HCT116 (cell line): Measurements from ENCODE around the gene GRK5. TPM values are rescaled to one million over a fixed set of nuclear protein-coding genes. Genes with fewer than 3 reads are reported as not detected.

Experiments used
- ATAC-seq: fragments of 200-7000 bp; cut with Tn5 transposase; 2 replicates; pipeline ENCODE4 v1.9.1; 2020; ENCODE audit warnings: mild to moderate bottlenecking, moderate library complexity
- BruUV-seq: library from RNA; stranded (reverse); fragments of 400-500 nt; replicated peaks from 2 replicates; lab custom pipeline; 2021; lab: Mats Ljungman, UMichigan
- CTCF ChIA-PET: fragments of 300-600 bp; sonication (Branson Sonifier 250); formaldehyde crosslinking; loops from one replicate; lab custom pipeline; 2021; ENCODE audit warnings: antibody characterized with exemption; lab: Charles Lee
- POLR2A ChIA-PET: fragments of 300-600, 350-600 bp; sonication (Branson Sonifier 250); formaldehyde crosslinking; loops from one replicate; lab custom pipeline; 2021; ENCODE audit warnings: antibody characterized with exemption; lab: Charles Lee
- RAD21 ChIA-PET, 2 experiments: fragments of 300-600 bp; sonication (Branson Sonifier 250); formaldehyde crosslinking; loops; one replicate each; lab custom pipeline; 2023; ENCODE audit warnings: low total read pairs in 2 of 2; ENCODE audit not compliant: uncharacterized antibody in 2 of 2, unreplicated experiment in 2 of 2, low non-redundant PET in 1 of 2; lab: Charles Lee
- DNase-seq: peaks from one replicate; pipeline ENCODE4 v3.0.0-alpha.2; 2010; ENCODE audit warnings: low read depth, low spot score
- H2AFZ ChIP-seq: fragments of 200-600 bp; shearing (Covaris generic), sonication (generic); 2 replicates; pipeline ENCODE4 v1.6.1; 2017; ENCODE audit warnings: low read depth, mixed run types, mixed read lengths, antibody characterized with exemption, low read length; ENCODE audit not compliant: poor library complexity, severe bottlenecking
- H3K27ac ChIP-seq: 2 replicates; pipeline ENCODE4 v1.5.1; 2012; ENCODE audit warnings: low read depth, low read length
- H3K27me3 ChIP-seq: fragments of 200-600 bp; sonication (generic); 2 replicates; pipeline ENCODE4 v1.6.1; 2016; ENCODE audit warnings: mixed run types, low read length, mixed read lengths; ENCODE audit not compliant: insufficient read depth
- H3K36me3 ChIP-seq, 2 experiments: fragments of 200-500 bp in 1 of 2; fragments of 200-600 bp in 1 of 2; sonication (Bioruptor generic) in 1 of 2; sonication (generic) in 1 of 2; 2 replicates each; pipeline versions ENCODE4 v1.5.1 to v1.6.1; 2014 to 2016; ENCODE audit warnings: low read length in 2 of 2, inconsistent platforms in 1 of 2, mixed read lengths in 1 of 2, mixed run types in 1 of 2; ENCODE audit not compliant: insufficient read depth in 2 of 2, control insufficient read depth in 1 of 2
- H3K4me1 ChIP-seq, 2 experiments: fragments of 200-600 bp in 1 of 2; sonication (generic) in 1 of 2; 2 replicates each; pipeline versions ENCODE4 v1.5.1 to v1.6.1; 2012 to 2017; ENCODE audit warnings: low read length in 2 of 2, inconsistent platforms in 1 of 2, mild to moderate bottlenecking in 1 of 2, mixed read lengths in 1 of 2, mixed run types in 1 of 2, moderate library complexity in 1 of 2; ENCODE audit not compliant: insufficient read depth in 2 of 2, control insufficient read depth in 1 of 2
- H3K4me2 ChIP-seq: fragments of 200-600 bp; sonication (generic); 2 replicates; pipeline ENCODE4 v1.6.1; 2017; ENCODE audit warnings: mixed run types, low read length, mixed read lengths
- H3K4me3 ChIP-seq, 2 experiments: fragments of 200-600 bp in 1 of 2; sonication (generic) in 1 of 2; replicated peaks in 1 of 2; 2 replicates each; pipeline ENCODE4 v1.5.1; 2011 to 2016; ENCODE audit warnings: low read length in 2 of 2, control low read depth in 1 of 2, low read depth in 1 of 2, mild to moderate bottlenecking in 1 of 2, mixed read lengths in 1 of 2, mixed run types in 1 of 2
- H3K79me2 ChIP-seq: fragments of 200-600 bp; sonication (generic); 2 replicates; pipeline ENCODE4 v1.6.1; 2017; ENCODE audit warnings: mild to moderate bottlenecking, mixed run types, low read length, moderate library complexity, mixed read lengths; ENCODE audit not compliant: insufficient read depth
- H3K9ac ChIP-seq: fragments of 200-600 bp; sonication (generic); 2 replicates; pipeline ENCODE4 v1.6.1; 2016; ENCODE audit warnings: low read length, mixed read lengths
- H3K9me2 ChIP-seq: fragments of 200-600 bp; sonication (generic), shearing (Covaris generic); 2 replicates; pipeline ENCODE4 v1.6.1; 2017; ENCODE audit warnings: mixed run types, mild to moderate bottlenecking, moderate library complexity; ENCODE audit not compliant: insufficient read depth
- H3K9me3 ChIP-seq, 2 experiments: fragments of 200-500 bp in 1 of 2; fragments of 200-600 bp in 1 of 2; sonication (Bioruptor generic) in 1 of 2; sonication (generic) in 1 of 2; 2 replicates each; pipeline ENCODE4 v1.6.1; 2014 to 2017; ENCODE audit warnings: low read length in 2 of 2, mixed read lengths in 2 of 2, inconsistent platforms in 1 of 2, low read depth in 1 of 2, mild to moderate bottlenecking in 1 of 2, mixed run types in 1 of 2, moderate library complexity in 1 of 2; ENCODE audit not compliant: control insufficient read depth in 1 of 2, insufficient read depth in 1 of 2
- H4K20me1 ChIP-seq: fragments of 200-600 bp; sonication (generic), shearing (Covaris generic); 2 replicates; pipeline ENCODE4 v1.6.1; 2017; ENCODE audit warnings: mixed run types, mild to moderate bottlenecking, moderate library complexity; ENCODE audit not compliant: insufficient read depth
- TCF7L2 ChIP-seq: IDR thresholded peaks from 2 replicates; pipeline ENCODE4 v1.7.0; 2011; ENCODE audit warnings: borderline replicate concordance, inconsistent platforms; ENCODE audit not compliant: insufficient read depth, insufficient read length; ENCODE audit errors: extremely low read depth
- ZBTB33 ChIP-seq: IDR thresholded peaks from 2 replicates; pipeline ENCODE4 v1.6.1; 2011; ENCODE audit warnings: mild to moderate bottlenecking, low read length, moderate library complexity; ENCODE audit not compliant: insufficient replicate concordance; ENCODE audit errors: extremely low read depth
- ZFX ChIP-seq: fragments of 450-650 bp; IDR thresholded peaks from 2 replicates; pipeline ENCODE4 v1.6.1; 2017
- intact Hi-C: fragments of 100-400 bp; cut with micrococcal nuclease; formaldehyde crosslinking; loops from 2 replicates; pipeline ENCODE4 v1.10.0; 2022
- total RNA-seq: library from RNA; stranded (reverse); gene quantifications from one replicate; pipeline ENCODE4 v1.2.1, GENCODE V29; 2021; ENCODE audit not compliant: unreplicated experiment

Gene GRK5
- total RNA-seq, 1 experiment from 2014 or later = 7.3 TPM

DNA sequence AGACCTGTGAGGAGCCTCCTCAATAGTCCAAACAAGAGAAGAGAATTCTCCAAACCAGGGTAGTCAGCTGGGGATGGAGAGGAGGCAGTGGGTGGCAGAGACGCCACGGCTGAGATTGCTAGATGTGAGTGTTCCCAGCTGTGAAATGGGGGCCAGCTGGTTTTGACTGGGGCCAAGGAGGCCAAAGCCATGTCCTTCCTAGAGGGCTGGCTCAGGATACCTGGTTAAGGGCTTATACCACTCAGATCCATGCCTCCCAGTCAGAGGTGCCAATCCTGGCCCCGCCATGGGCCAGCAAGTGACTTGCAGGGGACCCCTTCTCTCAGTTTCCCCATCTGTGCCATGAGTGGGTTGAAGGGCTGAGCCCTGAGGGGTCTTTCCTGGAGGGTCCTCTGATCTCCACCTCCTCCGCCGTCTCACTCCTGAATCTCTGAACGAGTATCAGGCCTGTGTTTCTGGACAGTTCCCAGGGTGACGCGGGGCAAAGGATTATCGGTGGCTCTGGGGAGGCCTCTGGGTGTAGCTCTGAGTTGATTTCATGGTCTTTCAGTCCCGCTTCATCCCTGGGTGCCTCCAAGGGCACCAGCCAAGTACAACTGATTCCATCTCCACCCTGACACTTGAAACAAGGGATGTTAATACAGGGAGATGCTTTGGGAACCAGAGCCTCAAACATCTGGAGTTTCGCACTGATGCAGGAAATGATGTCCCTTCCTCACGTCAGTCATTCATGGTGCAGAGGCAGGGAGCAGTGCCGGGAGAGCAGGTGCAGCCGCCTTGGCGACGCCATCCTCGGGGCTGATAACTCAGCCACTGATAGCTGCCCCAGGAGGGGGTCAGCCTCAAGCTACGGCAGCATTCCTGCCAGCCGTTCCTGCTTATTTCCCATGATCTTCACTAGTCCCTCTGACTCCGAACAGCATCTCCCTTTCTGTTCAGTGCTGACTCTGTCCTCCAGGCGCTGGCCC lies 208.4 kb downstream of the GRK5 start:
- H3K36me3 ChIP-seq = no peaks in the 10 kb centered on the region
- no peaks in the 10 kb centered on the region for H3K79me2 ChIP-seq
- ATAC-seq (no peak), DNase-seq (no peak)
- no peaks in the 10 kb centered on the region for H4K20me1 ChIP-seq
- no TSS peak for BruUV-seq
- POLR2A ChIA-PET = no interaction called here
- intact Hi-C loops = no loop called here
- RAD21 ChIA-PET = interaction anchor here (0.9 to 1.3 kb wide), 5 partner anchors 100 to 216 kb away, joined by 3 to 7 read pairs (median 5); partner anchors contain the start of gene GRK5 (in 2 of the 2)
- H3K27ac ChIP-seq = no peak overlapping the region
- no peak overlapping the region for H3K9ac ChIP-seq
- no peak overlapping the region for H3K4me3 ChIP-seq
- H2AFZ ChIP-seq = no peak overlapping the region
- TF ChIP-seq ZFX (no peak), ZBTB33 (no peak), TCF7L2 (no peak)
- CTCF ChIA-PET = interaction anchor here (0.9 to 7.0 kb wide), 3 partner anchors 109 to 216 kb away, joined by 3 to 56 read pairs (median 16); partner anchors contain the start of gene GRK5
- peaks cover 0 to 3% of the 10 kb centered on the region in 2 experiments; a peak in 1 of 4 replicates for H3K4me1 ChIP-seq
- H3K27me3 ChIP-seq = no peaks in the 10 kb centered on the region
- no peaks in the 10 kb centered on the region for H3K9me2 ChIP-seq
- no peak overlapping the region for H3K4me2 ChIP-seq
- no peaks in the 10 kb centered on the region for H3K9me3 ChIP-seq
